Heart left ventricle (tissue), 16 donors: Measurements from ENCODE around the gene AXDND1. TPM values are rescaled to one million over a fixed set of nuclear protein-coding genes. Genes with fewer than 3 reads are reported as not detected.

Source experiments
- ATAC-seq, 4 donors: fragments of 200-7000 bp; cut with Tn5 transposase; one replicate each; pipeline ENCODE4 v1.9.1; 2020 to 2022; ENCODE audit warnings: moderate library complexity in 4 of 4, mild to moderate bottlenecking in 3 of 4, moderate number of reproducible peaks in 1 of 4
- DNase-seq, 5 donors: peaks; one replicate each; pipeline ENCODE4 v3.0.0-alpha.2; 2020
- H3K27ac ChIP-seq, 12 donors: fragments of 200-600 bp; sonication (generic) in 4 of 12; one replicate each; pipeline versions ENCODE4 v1.5.0 to v1.8.0; 2016 to 2022; ENCODE audit warnings: mild to moderate bottlenecking in 2 of 12
- H3K27me3 ChIP-seq, 9 donors: fragments of 200-600 bp; sonication (generic) in 2 of 9; one replicate each; pipeline versions ENCODE4 v1.5.1 to v1.8.0; 2016 to 2022; ENCODE audit warnings: mild to moderate bottlenecking in 3 of 9
- H3K36me3 ChIP-seq, 9 donors: fragments of 200-600 bp; sonication (generic) in 2 of 9; one replicate each; pipeline versions ENCODE4 v1.5.0 to v1.8.0; 2018 to 2022; ENCODE audit warnings: mild to moderate bottlenecking in 2 of 9
- H3K4me1 ChIP-seq, 12 donors: fragments of 200-600 bp; sonication (generic) in 4 of 12; one replicate each; pipeline versions ENCODE4 v1.5.0 to v1.8.0; 2016 to 2022; ENCODE audit warnings: mild to moderate bottlenecking in 3 of 12
- H3K4me3 ChIP-seq, 12 donors: fragments of 200-600 bp; sonication (generic) in 4 of 12; one replicate each; pipeline versions ENCODE4 v1.5.0 to v1.8.0; 2017 to 2022; ENCODE audit warnings: mild to moderate bottlenecking in 9 of 12, moderate library complexity in 4 of 12
- H3K9me3 ChIP-seq, 12 donors: fragments of 200-600 bp; sonication (generic) in 4 of 12; one replicate each; pipeline versions ENCODE4 v1.5.0 to v1.8.0; 2016 to 2022; ENCODE audit warnings: mild to moderate bottlenecking in 1 of 12
- POLR2A ChIP-seq, 2 donors: fragments of 450-650 bp; IDR thresholded peaks; one replicate each; pipeline ENCODE4 v1.6.1; 2017; ENCODE audit warnings: antibody characterized with exemption in 2 of 2, mild to moderate bottlenecking in 2 of 2, moderate library complexity in 2 of 2
- WGBS, 4 donors: extraction: QIAGEN DNeasy Blood & Tissue Kit in 2 of 4; methylation state at CpG; one replicate each; pipeline versions ENCODE4 v1.1.5 to v1.1.7; 2013 to 2018; 5-methylcytosine and 5-hydroxymethylcytosine counted together
- intact Hi-C, 10 donors: fragments of 100-400 bp; cut with DNase I; formaldehyde crosslinking; loops; one replicate each; pipeline versions ENCODE4 v1.11.1 to v1.14.2; 2022
- polyA plus RNA-seq, 2 donors: library from polyadenylated mRNA; stranded (reverse); fragments of 200-250 nt; gene quantifications; one replicate each; pipeline ENCODE4 v1.2.3, GENCODE V29; 2013
- total RNA-seq, 9 donors: library from RNA; depleted of rRNA in 2 of 9; stranded (reverse); fragments of >200 nt in 2 of 9; fragmentation: NEBNext Ultra II Directional in 3 of 9; extraction: Animal tissue kit (Norgen Biotek cat#: 25700) in 3 of 9; gene quantifications; one replicate each; pipeline versions ENCODE4 v1.1.0 to v1.2.4, GENCODE V29; 2016 to 2023
- TF ChIP-seq, protein P1 (sequence below), 12 donors: fragments of 200-600 bp; sonication (generic) in 4 of 12; IDR thresholded peaks; one replicate each; pipeline versions ENCODE4 v1.5.0 to v1.8.0; 2018 to 2022; ENCODE audit warnings: antibody characterized with exemption in 12 of 12, mild to moderate bottlenecking in 5 of 12
- donor health status: ischemic (EF 13 %, LVEDD 7.1; RV severe dilation, severe dysfunction).
- donor health status: healthy with polysubstance abuse.
- donor health status: DM: no; HTN: yes; CAD: no.
- donor health status: DM: no; HTN: no; CAD: no.
- donor health status: ischemic (EF 25% LVEDD 6.9; RV normal size, moderate dysfunction).
- donor health status: ischemic (EF 25% LVEDD 5.7; RV mildly dilated, moderate dysfunction).
- donor health status: healthy.
- donor health status: DM: yes; HTN: yes; CAD: no.
- donor health status: ischemic (EF 35%, LVEDD 5.7; RV mildly dilated, moderate dysfunction).
- donor health status: nonischemic (EF 11% LVEDD 7.7; RV severe dilation, severe dysfunction).
- donor health status: DM: yes; HTN: yes; CAD: no.
- donor health status: PGD.
- donor health status: ischemic (EF 29% LVEDD 5.4; RV normal size, mild dysfunction).
- donor health status: nonischemic (EF 23%, LVEDD 6.1; RV moderate dilation, normal function).

Gene AXDND1
- total and polyA plus RNA-seq, 11 donors: 0.08 to 0.16 TPM; not detected in 9

- peaks cover 0 to 6% (median 0%) of the 10 kb centered on the region in 12 donors for H3K4me1 ChIP-seq
- H3K36me3 ChIP-seq: no peaks in the 10 kb centered on the region
- no peaks in the 10 kb centered on the region for H3K27me3 ChIP-seq
- TF ChIP-seq POLR2A (IDR thresholded peaks at IDR 0.05): no peak
- TF ChIP-seq, protein P1, sequence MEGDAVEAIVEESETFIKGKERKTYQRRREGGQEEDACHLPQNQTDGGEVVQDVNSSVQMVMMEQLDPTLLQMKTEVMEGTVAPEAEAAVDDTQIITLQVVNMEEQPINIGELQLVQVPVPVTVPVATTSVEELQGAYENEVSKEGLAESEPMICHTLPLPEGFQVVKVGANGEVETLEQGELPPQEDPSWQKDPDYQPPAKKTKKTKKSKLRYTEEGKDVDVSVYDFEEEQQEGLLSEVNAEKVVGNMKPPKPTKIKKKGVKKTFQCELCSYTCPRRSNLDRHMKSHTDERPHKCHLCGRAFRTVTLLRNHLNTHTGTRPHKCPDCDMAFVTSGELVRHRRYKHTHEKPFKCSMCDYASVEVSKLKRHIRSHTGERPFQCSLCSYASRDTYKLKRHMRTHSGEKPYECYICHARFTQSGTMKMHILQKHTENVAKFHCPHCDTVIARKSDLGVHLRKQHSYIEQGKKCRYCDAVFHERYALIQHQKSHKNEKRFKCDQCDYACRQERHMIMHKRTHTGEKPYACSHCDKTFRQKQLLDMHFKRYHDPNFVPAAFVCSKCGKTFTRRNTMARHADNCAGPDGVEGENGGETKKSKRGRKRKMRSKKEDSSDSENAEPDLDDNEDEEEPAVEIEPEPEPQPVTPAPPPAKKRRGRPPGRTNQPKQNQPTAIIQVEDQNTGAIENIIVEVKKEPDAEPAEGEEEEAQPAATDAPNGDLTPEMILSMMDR (IDR thresholded peaks at IDR 0.05): no peak
- ATAC-seq: no peak
- DNase-seq: no peak
- H3K9me3 ChIP-seq: no peaks in the 10 kb centered on the region
- intact Hi-C loops: no loop called here
- no peak overlapping the region for H3K27ac ChIP-seq
- no peak overlapping the region for H3K4me3 ChIP-seq
- 55 to 84% (median 74%) methylated on average over 3 of the region's 3 CpGs for WGBS, 4 donors
Observed at GRCh38 chr1:179548666-179549367, 183.0 kb downstream of the AXDND1 start.

GRCh38 chr1:179549368-179549700, 183.6 kb downstream of the AXDND1 start:
- ATAC-seq: no peak
- 81 to 89% (median 86%) methylated on average over 2 of the region's 2 CpGs for WGBS, 4 donors
- H3K4me1 ChIP-seq: peaks cover 0 to 6% (median 0%) of the 10 kb centered on the region in 12 donors
- H3K4me3 ChIP-seq: no peak overlapping the region
- no peaks in the 10 kb centered on the region for H3K27me3 ChIP-seq
- H3K27ac ChIP-seq: no peak overlapping the region
- H3K9me3 ChIP-seq: no peaks in the 10 kb centered on the region
- no peaks in the 10 kb centered on the region for H3K36me3 ChIP-seq
- intact Hi-C loops: no loop called here
- no peak for DNase-seq
- TF ChIP-seq, protein P1 (IDR thresholded peaks at IDR 0.05): no peak
- TF ChIP-seq POLR2A (IDR thresholded peaks at IDR 0.05): no peak

DNA sequence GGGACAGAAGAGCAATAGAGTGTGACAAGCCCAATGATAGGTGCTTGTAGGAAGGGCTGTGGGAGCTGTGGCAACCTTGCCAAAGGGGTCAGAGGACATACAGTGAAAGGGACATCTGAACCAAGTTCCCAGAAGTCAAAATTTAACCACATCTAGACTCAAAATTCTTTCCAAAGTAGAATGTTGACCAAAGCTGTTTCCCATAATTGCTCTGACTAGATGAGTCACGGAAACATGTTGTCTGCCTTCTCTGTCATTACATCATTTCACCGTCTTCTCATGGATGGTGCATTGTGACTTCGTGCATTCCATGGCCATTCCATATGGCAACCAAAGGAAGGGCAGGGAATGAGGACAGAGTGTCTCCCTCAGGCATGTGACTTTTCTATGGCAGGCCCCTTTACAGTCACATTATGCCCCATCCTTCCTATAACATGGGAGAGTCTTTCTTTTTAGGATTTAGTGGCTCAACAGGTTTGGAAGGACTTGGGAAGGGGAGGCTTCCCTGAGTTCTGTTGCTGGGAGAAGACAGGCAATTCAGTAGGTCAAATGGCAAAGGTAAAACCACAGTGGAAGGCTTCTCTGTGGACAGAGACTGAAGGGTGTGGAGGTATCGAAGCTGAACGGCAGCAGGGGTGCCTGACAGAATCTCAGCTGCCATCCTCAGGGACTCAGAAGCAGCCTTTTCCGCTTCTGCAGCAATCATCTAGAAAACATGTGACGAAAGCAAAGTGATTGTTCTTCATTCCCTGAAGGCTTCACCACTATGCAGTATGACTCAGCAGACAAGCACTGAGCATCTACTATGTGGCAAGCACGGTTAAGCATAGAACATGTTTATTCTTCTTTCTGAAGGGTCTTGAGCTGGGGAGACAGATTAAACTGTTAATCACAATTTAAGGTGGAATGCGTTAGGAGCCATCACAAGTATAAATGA, 185.2 kb downstream of the AXDND1 start:
- Histone ChIP-seq H3K36me3 (no peaks in the 10 kb centered on the region), H3K9me3 (no peaks in the 10 kb centered on the region), H3K27ac (no peak overlapping the region), H3K4me1 (peaks cover 0 to 6% (median 0%) of the 10 kb centered on the region in 12 donors), H3K27me3 (no peaks in the 10 kb centered on the region), H3K4me3 (no peak overlapping the region)
- TF ChIP-seq, protein P1 (IDR thresholded peaks at IDR 0.05): no peak
- no peak for TF ChIP-seq POLR2A (IDR thresholded peaks at IDR 0.05)
- intact Hi-C loops: no loop called here
- no peak for DNase-seq
- peak in 2 of 4 donors; percentile 48 to 80 for ATAC-seq
- 38 to 62% (median 47%) methylated on average over 9 of the region's 9 CpGs for WGBS, 4 donors

GRCh38 chr1:179554427-179554826, 188.7 kb downstream of the AXDND1 start:
- Histone ChIP-seq H3K27me3 (no peaks in the 10 kb centered on the region), H3K27ac (no peak overlapping the region), H3K4me3 (no peak overlapping the region), H3K36me3 (no peaks in the 10 kb centered on the region), H3K4me1 (peaks cover 0 to 6% (median 0%) of the 10 kb centered on the region in 12 donors), H3K9me3 (no peaks in the 10 kb centered on the region)
- intact Hi-C loops: no loop called here
- no peak for TF ChIP-seq POLR2A (IDR thresholded peaks at IDR 0.05)
- TF ChIP-seq, protein P1 (IDR thresholded peaks at IDR 0.05): no peak
- ATAC-seq: no peak
- DNase-seq: no peak
